Panc1 (cell line): ENCODE measurements around the gene NPAS2. TPM values are rescaled to one million over a fixed set of nuclear protein-coding genes. Genes with fewer than 3 reads are reported as not detected.

Source experiments
- ATAC-seq: fragments of 200-7000 bp; cut with Tn5 transposase; 2 replicates; pipeline ENCODE4 v1.9.1; 2020; ENCODE audit warnings: mild to moderate bottlenecking, moderate library complexity
- BruUV-seq: library from RNA; stranded (reverse); fragments of 400-500 nt; replicated peaks from 2 replicates; lab custom pipeline; 2021; lab: Mats Ljungman, UMichigan
- CTCF ChIA-PET: fragments of 300-600 bp; sonication (Branson Sonifier 250); formaldehyde crosslinking; loops from one replicate; lab custom pipeline; 2022; ENCODE audit warnings: antibody characterized with exemption; lab: Charles Lee
- POLR2A ChIA-PET: fragments of 300-600 bp; sonication (Branson Sonifier 250); formaldehyde crosslinking; loops from one replicate; lab custom pipeline; 2022; ENCODE audit warnings: antibody characterized with exemption; lab: Charles Lee
- DNase-seq: peaks from one replicate; pipeline ENCODE4 v3.0.0-alpha.2; 2010; ENCODE audit warnings: low read depth, low spot score
- H3K27ac ChIP-seq: 2 replicates; pipeline ENCODE4 v1.5.1; 2011; ENCODE audit warnings: mild to moderate bottlenecking, low read length, inconsistent platforms
- H3K27me3 ChIP-seq: fragments of 200-500 bp; sonication (Bioruptor generic); 2 replicates; pipeline ENCODE4 v1.6.0; 2014; ENCODE audit warnings: low read length, inconsistent platforms; ENCODE audit not compliant: control insufficient read depth, insufficient read depth
- H3K36me3 ChIP-seq: fragments of 200-500 bp; sonication (Bioruptor generic); 2 replicates; pipeline ENCODE4 v1.5.1; 2014; ENCODE audit warnings: inconsistent platforms, mild to moderate bottlenecking, low read length, moderate library complexity; ENCODE audit not compliant: control insufficient read depth, insufficient read depth
- H3K4me1 ChIP-seq: 2 replicates; pipeline ENCODE4 v1.5.1; 2011; ENCODE audit warnings: inconsistent platforms, mild to moderate bottlenecking, low read length, moderate library complexity; ENCODE audit not compliant: control insufficient read depth, insufficient read depth
- H3K4me3 ChIP-seq, 2 experiments: 2 replicates each; pipeline ENCODE4 v1.5.1; 2011 to 2012; ENCODE audit warnings: low read depth in 2 of 2, low read length in 2 of 2, mild to moderate bottlenecking in 2 of 2, inconsistent platforms in 1 of 2, moderate library complexity in 1 of 2
- H3K9me3 ChIP-seq: fragments of 200-500 bp; sonication (Bioruptor generic); 2 replicates; pipeline ENCODE4 v1.5.1; 2014; ENCODE audit warnings: low read depth, mild to moderate bottlenecking, inconsistent platforms, low read length, moderate library complexity; ENCODE audit not compliant: control insufficient read depth, insufficient read depth
- POLR2AphosphoS5 ChIP-seq: IDR thresholded peaks from 2 replicates; pipeline ENCODE4 v1.6.1; 2012; ENCODE audit warnings: mild to moderate bottlenecking, low read depth, low read length, moderate library complexity
- SIN3A ChIP-seq: IDR thresholded peaks from 2 replicates; pipeline ENCODE4 v1.6.1; 2012; ENCODE audit warnings: low read depth, mild to moderate bottlenecking, low read length, moderate library complexity, borderline replicate concordance; ENCODE audit not compliant: insufficient read depth
- TCF7L2 ChIP-seq: IDR thresholded peaks from 2 replicates; pipeline ENCODE4 v1.6.1; 2011; ENCODE audit warnings: mild to moderate bottlenecking, low read depth, low read length, inconsistent platforms
- in situ Hi-C: cut with HindIII; loops from 2 replicates; pipeline ENCODE4 v1.10.0; 2016; ENCODE audit warnings: low sequenced_read_pairs, low pct_unique_long_range_greater_than_20kb
- intact Hi-C: fragments of 100-400 bp; cut with micrococcal nuclease; formaldehyde crosslinking; loops from one replicate; pipeline ENCODE4 v1.10.0; 2022; ENCODE audit not compliant: unreplicated experiment
- total RNA-seq: library from RNA; stranded (reverse); gene quantifications from one replicate; pipeline ENCODE4 v1.2.1, GENCODE V29; 2021; ENCODE audit not compliant: unreplicated experiment
- TF ChIP-seq, protein P1 (sequence below): fragments of 450-650 bp; IDR thresholded peaks from 2 replicates; pipeline ENCODE4 v1.5.1; 2017; ENCODE audit warnings: mild to moderate bottlenecking
- TF ChIP-seq, protein P2 (sequence below), 2 experiments: IDR thresholded peaks; 2 replicates each; pipeline ENCODE4 v1.6.1; 2011 to 2012; ENCODE audit warnings: low read depth in 2 of 2, control low read depth in 1 of 2, low read length in 1 of 2, mild to moderate bottlenecking in 1 of 2, moderate library complexity in 1 of 2; ENCODE audit not compliant: insufficient read depth in 1 of 2

NPAS2 gene
- total RNA-seq, 1 experiment from 2014 or later: 72.8 TPM

DNA sequence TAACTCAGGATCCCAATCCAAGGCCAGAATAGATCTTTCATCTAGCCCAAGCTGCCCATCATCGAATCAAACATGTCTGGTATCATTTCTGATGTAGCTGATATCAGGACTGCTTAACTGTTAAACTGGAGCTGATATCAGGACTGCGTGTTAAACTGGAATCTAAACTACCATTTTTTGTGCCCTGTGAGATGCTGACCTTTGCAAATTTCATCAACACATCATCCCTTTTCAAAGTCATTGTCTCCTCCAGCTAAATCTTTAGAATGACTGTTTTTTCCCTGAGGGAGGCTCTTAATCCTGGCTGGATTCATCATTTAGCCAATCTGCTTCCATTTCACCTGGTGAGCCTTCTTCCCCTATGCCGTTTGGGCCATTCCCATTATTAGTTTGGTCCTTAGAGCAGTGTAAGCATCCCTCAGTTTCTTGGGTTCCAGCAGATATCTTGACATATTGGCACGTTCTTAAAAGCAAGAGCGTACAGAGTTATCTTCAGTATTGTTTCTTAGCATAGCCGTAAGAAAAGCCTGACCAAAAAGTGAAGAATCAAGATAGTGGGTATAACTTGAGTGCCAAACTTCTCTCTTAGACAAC lies 194.4 kb downstream of the NPAS2 start:
- ChIA-PET CTCF (no interaction called here), POLR2A (interaction anchor here (0.6 to 0.7 kb wide), 3 partner anchors 217 to 282 kb away, joined by 3 to 5 read pairs (median 4); no protein-coding TSS in a partner anchor)
- TF ChIP-seq, protein P1, sequence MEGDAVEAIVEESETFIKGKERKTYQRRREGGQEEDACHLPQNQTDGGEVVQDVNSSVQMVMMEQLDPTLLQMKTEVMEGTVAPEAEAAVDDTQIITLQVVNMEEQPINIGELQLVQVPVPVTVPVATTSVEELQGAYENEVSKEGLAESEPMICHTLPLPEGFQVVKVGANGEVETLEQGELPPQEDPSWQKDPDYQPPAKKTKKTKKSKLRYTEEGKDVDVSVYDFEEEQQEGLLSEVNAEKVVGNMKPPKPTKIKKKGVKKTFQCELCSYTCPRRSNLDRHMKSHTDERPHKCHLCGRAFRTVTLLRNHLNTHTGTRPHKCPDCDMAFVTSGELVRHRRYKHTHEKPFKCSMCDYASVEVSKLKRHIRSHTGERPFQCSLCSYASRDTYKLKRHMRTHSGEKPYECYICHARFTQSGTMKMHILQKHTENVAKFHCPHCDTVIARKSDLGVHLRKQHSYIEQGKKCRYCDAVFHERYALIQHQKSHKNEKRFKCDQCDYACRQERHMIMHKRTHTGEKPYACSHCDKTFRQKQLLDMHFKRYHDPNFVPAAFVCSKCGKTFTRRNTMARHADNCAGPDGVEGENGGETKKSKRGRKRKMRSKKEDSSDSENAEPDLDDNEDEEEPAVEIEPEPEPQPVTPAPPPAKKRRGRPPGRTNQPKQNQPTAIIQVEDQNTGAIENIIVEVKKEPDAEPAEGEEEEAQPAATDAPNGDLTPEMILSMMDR: no peak
- no peak for TF ChIP-seq TCF7L2
- TF ChIP-seq SIN3A: no peak
- TF ChIP-seq, protein P2, sequence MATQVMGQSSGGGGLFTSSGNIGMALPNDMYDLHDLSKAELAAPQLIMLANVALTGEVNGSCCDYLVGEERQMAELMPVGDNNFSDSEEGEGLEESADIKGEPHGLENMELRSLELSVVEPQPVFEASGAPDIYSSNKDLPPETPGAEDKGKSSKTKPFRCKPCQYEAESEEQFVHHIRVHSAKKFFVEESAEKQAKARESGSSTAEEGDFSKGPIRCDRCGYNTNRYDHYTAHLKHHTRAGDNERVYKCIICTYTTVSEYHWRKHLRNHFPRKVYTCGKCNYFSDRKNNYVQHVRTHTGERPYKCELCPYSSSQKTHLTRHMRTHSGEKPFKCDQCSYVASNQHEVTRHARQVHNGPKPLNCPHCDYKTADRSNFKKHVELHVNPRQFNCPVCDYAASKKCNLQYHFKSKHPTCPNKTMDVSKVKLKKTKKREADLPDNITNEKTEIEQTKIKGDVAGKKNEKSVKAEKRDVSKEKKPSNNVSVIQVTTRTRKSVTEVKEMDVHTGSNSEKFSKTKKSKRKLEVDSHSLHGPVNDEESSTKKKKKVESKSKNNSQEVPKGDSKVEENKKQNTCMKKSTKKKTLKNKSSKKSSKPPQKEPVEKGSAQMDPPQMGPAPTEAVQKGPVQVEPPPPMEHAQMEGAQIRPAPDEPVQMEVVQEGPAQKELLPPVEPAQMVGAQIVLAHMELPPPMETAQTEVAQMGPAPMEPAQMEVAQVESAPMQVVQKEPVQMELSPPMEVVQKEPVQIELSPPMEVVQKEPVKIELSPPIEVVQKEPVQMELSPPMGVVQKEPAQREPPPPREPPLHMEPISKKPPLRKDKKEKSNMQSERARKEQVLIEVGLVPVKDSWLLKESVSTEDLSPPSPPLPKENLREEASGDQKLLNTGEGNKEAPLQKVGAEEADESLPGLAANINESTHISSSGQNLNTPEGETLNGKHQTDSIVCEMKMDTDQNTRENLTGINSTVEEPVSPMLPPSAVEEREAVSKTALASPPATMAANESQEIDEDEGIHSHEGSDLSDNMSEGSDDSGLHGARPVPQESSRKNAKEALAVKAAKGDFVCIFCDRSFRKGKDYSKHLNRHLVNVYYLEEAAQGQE (IDR thresholded peaks at IDR 0.05; ENCODE audit: insufficient read depth in 1 of 2, low read depth in 2 of 2, low read length in 1 of 2): no peak
- TF ChIP-seq POLR2AphosphoS5: no peak
- Histone ChIP-seq H3K27ac (peak overlapping the region; percentile 56), H3K9me3 (no peaks in the 10 kb centered on the region), H3K4me3 (no peak overlapping the region), H3K27me3 (no peaks in the 10 kb centered on the region), H3K36me3 (peaks cover 46% of the 10 kb centered on the region), H3K4me1 (peaks cover 28% of the 10 kb centered on the region)
- intact Hi-C loops: no loop called here
- in situ Hi-C loops: no loop called here
- DNase-seq (no peak), ATAC-seq (no peak)
- BruUV-seq: TSS peak; percentile 0

- no peak for DNase-seq
- POLR2A ChIA-PET: no interaction called here
- in situ Hi-C loops (no loop called here), intact Hi-C loops (no loop called here)
- no TSS peak for BruUV-seq
- no peak for ATAC-seq
- peaks cover 15% of the 10 kb centered on the region for H3K4me1 ChIP-seq
- no peak for TF ChIP-seq SIN3A
- TF ChIP-seq POLR2AphosphoS5: no peak
- TF ChIP-seq, protein P2 (IDR thresholded peaks at IDR 0.05; ENCODE audit: insufficient read depth in 1 of 2, low read depth in 2 of 2, low read length in 1 of 2): no peak
- TF ChIP-seq, protein P1: no peak
- TF ChIP-seq TCF7L2: no peak
- peaks cover 58% of the 10 kb centered on the region for H3K36me3 ChIP-seq
- H3K27ac ChIP-seq: no peak overlapping the region
- no peaks in the 10 kb centered on the region for H3K9me3 ChIP-seq
- H3K27me3 ChIP-seq: no peaks in the 10 kb centered on the region
- CTCF ChIA-PET: no interaction called here
- H3K4me3 ChIP-seq: no peak overlapping the region
These were observed 197.4 kb downstream of the NPAS2 start for GRCh38 chr2:101017371-101017770.
